GM19467 (cell line): ENCODE measurements around the gene COPRS.
"Not testable (repeated sequence)": the region's sequence is repeated elsewhere in the genome, so short reads cannot be mapped to it uniquely, and the experiment has no call there.

Source experiments
- ATAC-seq: cut with Tn5 transposase; IDR thresholded peaks from one replicate; pipeline ENCODE4 v1.9.1; 2021; ENCODE audit warnings: mild to moderate bottlenecking, moderate library complexity; ENCODE audit not compliant: unreplicated experiment

Gene COPRS

GRCh38 chr17:31845291-31845690 lies 13.8 kb downstream of the COPRS start:
- no peak for ATAC-seq

DNA sequence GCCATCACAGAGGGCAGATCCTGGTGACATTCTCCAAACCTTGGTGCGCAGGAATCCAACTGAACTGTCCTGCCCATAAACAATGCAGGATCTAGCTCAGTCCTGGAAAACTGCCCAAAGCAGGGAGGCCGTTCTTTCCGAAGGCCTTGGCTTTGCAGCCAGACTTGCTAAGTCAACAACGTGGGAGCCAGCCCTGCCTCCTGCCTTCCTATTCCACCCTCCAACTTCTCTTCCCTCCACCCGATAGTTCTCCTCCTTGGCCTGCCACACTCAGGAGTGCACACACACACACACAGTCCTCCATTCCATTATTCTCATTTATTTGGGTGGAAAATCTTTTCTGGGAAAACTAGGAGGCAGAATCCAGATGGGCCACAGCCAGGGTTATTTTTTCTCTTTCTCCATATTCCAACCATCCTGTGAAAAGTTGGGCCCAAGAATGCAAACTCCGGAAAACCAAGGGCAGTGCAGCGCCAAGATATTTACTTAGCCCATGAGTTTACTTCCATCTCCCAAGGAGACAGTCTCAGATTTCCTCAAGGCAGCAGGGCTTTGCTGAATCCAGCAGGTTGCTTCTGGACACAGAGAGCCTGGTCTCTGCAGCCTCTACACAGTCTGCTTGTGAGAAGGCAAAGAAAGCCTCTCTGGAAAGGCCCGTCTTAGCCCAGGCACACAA lies 15.8 kb downstream of the COPRS start:
- no peak for ATAC-seq

- no peak for ATAC-seq
These were observed 16.6 kb downstream of the COPRS start for GRCh38 chr17:31842195-31843069.

GRCh38 chr17:31841850-31842194 lies 17.2 kb downstream of the COPRS start:
- no peak for ATAC-seq

DNA sequence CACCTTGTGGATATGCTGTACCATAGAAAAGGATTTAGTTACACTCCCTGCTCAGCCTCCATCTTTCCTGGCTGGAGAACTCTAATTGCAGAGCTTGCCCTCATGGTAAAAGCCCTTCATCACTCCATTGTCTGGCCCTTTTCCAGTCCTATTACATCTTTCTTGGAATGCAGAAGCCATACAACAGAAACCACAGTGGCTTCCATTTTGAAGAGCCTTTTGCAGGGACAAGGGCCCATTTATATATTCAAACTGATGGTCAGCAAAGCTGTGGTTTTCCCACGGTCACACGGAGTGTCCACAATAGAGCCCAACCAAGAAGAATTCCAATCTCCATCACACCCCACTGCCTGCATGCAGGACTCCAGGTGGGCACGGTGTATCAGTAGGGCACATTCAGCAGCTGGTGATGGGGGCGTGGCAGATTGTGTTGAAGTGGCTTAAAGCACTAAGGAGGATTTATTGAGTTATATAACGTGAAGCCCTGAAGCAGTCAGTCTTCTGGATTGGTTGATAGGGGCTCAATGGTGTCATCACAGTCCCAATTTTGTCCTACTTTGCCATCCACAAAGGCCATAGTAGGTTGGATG lies 20.3 kb downstream of the COPRS start:
- ATAC-seq = no peak

DNA sequence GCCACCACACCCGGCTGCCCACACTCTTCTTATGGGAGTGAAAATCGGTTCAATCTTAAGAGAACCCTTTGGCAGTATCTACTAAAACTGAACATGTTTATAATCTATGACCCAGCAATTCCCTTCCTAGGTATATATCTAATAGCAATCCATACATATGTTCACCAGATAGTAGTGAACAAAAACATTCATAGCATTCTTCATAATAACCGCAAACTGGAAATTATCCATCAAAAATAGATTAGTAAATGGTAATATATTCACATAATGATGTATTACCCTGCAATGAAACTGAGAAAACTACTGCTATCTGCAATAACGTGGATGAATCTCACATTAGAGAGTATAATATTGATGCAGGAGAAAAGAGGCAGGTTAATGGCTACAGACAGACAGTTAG lies 23.1 kb downstream of the COPRS start:
- no peak for ATAC-seq

DNA sequence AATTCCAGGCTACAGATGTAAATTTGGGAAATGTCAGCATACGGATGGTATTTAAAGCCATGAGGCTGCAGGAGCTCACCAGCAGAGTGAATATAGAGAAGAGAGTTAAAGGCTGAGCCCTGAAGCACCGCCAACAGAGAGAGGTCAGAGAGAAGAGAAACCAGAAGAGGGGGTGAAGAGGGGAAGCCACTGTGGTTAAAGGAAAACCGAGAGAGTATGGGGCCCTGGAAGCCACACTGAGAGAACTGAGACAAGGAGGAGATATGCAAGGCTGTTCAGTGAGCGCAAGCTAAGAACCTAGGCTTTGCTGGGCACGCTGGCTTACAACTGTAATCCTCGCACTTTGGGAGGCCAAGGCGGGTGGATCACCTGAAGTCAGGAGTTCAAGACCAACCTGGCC lies 24.6 kb downstream of the COPRS start:
- ATAC-seq = no peak

- no peak for ATAC-seq
These were observed 26.3 kb downstream of the COPRS start for GRCh38 chr17:31832746-31833145.

GRCh38 chr17:31830971-31831858 lies 27.8 kb downstream of the COPRS start:
- no peak for ATAC-seq

GRCh38 chr17:31829649-31830048 lies 29.4 kb downstream of the COPRS start:
- no peak for ATAC-seq

- not testable (repeated sequence) for ATAC-seq
These were observed 30.1 kb downstream of the COPRS start for GRCh38 chr17:31828955-31829354.

DNA sequence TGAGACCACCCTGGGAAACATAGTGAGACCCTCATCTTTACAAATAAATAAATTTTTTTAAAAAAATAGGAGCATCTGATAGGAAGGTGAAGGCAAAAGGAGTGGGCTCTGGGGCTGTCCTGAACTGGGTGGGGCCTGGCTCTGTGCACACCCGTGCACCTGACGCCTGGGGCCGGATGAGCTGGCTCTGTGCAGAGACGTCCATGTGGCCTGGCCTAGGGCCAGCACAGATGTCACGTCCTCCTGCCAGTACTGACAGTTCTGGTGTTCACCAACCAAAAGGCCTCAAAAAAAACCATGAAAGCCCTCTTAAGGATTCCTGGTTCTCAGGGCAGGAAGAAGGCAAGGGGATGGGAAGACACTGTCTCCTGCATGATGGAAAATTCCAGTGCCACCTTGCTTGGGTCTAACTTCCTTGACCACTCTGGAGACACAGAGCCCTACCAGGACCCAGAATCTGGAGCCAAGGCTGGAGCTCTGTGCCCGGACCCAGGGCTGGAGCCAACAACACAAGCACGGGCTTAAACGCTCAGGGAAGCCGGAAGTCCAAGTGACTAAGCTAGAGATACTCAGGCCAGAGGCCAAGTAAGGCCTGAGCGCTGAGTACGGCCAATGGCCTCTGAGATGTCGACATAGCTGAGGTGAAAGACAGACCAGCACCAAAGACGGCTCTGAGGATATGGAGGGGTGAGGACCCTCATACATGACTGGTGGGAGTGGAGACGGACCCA lies 32.9 kb downstream of the COPRS start:
- ATAC-seq = no peak

- no peak for ATAC-seq
These were observed 34.2 kb downstream of the COPRS start for GRCh38 chr17:31824766-31825360.

DNA sequence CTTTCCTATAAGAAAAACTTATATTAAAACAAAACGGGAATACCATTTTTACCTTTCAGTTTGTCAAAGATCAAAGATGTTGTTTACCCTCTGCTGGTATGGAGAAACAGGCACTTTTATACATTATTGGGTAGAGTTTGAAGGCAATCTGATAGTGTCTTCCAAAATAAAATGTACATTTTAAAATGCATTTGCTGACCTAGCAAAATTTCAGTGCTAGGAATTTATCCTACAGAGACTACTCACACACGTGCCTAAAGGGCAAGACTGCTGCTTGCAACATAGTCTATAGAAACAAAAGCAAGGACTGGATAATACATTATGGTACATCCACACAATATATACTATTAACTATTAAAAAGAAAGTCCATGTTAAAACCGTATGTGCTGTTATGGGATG lies 36.0 kb downstream of the COPRS start:
- no peak for ATAC-seq

- no peak for ATAC-seq
These were observed 38.2 kb downstream of the COPRS start for GRCh38 chr17:31820691-31821435.

- ATAC-seq = no peak
These were observed 39.5 kb downstream of the COPRS start for GRCh38 chr17:31819578-31819977.

- not testable (repeated sequence) for ATAC-seq
These were observed 40.2 kb downstream of the COPRS start for GRCh38 chr17:31818863-31819262.

DNA sequence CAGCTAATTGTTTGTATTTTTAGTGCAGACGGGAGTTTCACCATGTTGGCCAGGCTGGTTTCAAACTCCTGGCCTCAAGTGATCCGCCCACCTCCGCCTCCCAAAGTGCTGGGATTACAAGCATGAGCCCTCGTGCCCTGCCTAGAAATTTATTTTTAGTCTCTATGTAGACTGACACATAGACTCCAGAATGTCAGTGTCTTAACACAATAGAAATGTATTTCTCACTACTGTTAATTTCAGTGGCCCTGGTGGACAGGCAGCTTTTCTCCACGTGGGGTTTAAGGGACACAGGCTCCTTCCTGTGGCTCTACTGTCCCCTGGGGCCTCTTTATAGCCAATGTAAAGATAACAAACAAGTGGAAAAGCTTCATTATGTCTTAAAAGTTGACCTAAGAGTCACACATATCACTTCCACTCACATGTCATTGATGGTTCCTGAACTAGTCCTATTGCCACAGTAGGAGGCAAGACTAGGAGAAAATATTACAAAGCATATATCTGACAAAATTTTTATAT lies 43.8 kb downstream of the COPRS start:
- no peak for ATAC-seq

- ATAC-seq = no peak
These were observed 47.9 kb downstream of the COPRS start for GRCh38 chr17:31811101-31811500.
